Stimulated activated CD4-positive, alpha-beta T cell treated with anti-CD3 and anti-CD28 coated beads, TNF-alpha, amount 100 ng/mL, for 1 hour (primary cell): ENCODE measurements around the gene GPSM3.
A peak's percentile ranks its signal among the peaks of the same experiment; 100 is the strongest.
"Not testable (repeated sequence)": the region's sequence is repeated elsewhere in the genome, so short reads cannot be mapped to it uniquely, and the experiment has no call there.

ENCODE experiments used
- DNase-seq, 3 donors: peaks; one replicate each; pipeline ENCODE4 v3.0.0-alpha.2; 2020; ENCODE audit warnings: low read depth in 3 of 3, low spot score in 1 of 3

Gene GPSM3

DNA sequence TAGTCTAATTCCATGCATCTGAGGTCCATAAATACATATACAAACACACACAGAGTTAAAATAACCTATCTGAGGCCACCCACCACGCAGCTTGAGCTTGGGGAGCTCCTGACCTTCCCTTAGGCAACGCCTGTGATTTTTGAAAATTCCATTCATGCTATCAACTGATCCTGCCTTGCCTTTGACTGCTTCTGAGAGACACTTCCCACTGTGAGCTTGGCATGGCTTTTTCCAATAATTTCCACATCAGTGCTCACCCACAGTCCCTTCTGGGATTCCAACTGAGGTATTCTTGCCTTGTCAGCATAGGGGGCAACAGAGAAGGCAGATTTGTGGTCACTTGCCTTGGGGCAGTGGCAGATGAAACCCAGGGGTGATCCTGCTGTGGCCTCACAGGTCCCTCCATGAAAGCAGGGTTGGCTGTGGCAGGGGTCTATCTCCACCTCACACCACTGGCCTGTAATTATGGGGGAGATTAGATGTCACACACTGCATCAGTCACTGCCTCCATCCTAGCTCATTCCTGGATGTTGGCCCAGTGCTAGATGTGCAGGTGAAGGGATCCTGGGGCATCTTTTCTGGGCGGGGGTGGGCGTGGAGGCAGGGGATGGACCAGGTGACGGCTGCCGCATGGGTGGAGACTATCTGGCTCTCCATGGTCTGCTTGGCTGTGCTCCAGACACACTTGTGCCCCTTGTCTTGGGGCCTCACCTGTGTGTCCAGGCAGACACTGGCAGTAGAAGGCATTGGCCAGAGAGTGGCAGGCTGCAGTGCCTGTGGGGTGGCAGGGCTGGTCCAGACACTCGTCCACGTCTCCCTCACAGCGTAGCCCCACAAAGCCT, 11.2 kb upstream of the GPSM3 start:
- no peak for DNase-seq

- no peak for DNase-seq
Measured at GRCh38 chr6:32202186-32202585, 9.7 kb upstream of the GPSM3 start.

GRCh38 chr6:32200711-32201475, 8.4 kb upstream of the GPSM3 start:
- DNase-seq: no peak

DNA sequence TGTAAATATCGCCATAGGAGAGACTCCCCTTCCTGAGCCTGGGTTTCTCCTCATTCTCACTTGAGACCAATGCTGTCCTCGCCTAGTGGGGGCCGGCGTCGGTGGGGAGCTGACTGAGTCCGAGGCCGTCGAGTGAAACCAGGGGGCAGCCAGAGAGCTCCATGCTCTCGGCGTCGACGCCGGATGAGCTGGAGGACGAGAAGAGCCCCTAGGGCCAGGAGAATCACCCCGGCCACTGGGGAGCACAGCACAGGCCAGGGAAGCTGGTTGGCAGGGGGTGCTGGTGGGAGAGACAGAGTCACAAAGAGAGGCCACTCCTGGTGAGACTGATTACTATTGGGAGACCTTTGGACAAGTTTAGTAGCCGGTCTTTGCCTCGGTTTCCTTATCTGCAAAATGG, 6.4 kb upstream of the GPSM3 start:
- no peak for DNase-seq

DNA sequence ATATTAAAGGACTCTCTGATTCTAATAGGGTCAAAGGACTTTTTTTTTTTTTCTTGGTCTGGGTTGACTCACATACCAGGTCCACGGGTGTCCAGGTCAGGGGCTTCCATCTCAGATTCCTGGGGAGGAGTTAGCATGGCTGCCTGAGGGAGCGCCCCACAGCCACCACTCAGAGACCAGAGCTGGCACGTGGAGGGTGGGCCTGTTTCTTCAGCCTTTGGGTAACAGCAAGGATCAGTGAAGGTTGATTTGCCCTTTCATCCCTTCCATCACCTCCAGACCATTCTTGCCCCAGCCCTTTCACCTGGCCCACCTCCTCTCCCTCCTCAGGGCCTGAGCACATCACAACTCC, 5.9 kb upstream of the GPSM3 start:
- DNase-seq: no peak

DNA sequence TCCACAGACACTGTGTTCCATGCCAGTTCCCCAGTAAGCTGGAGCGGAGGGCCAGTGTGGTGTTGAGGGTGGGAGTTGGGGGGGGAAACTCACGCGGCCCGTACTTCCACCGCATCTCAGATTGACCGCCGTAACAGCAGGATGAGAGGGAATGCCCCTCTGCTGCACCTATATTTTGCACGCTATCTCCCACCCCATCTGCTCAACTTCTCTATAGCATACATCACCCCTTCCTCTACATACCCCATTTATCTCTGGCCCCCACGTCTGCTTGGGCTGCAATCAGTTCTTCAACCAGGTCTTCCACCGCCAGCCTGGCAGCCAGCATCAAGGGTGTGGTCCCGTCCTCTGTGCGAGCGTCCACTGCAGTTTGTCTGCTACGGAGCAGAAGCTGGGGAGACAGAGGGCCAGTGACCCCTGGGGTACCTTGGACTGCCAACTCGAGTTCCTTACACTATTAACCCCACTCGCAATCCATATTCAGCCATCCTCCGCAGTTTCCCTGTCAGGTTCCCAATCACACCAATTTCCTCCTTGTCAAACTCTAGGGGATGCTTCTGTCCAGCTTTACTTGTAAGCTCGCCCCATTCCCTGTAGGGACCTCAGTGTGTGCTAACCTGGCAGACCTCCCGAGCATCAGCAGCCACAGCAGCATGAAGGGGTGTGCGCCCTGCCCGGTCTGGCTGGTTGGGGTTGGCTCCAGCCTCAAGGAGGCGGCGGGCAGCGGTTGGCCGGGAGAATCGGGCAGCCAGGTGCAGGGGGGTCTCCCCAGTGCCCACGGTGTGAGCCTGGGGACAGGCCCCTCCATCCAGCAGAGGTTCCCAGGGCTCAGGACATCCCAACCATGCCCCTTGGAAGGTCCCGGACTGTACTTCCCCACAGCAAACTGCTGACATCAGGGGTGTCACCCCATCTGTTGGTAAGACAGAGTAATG, 4.5 kb upstream of the GPSM3 start:
- DNase-seq: no peak

DNA sequence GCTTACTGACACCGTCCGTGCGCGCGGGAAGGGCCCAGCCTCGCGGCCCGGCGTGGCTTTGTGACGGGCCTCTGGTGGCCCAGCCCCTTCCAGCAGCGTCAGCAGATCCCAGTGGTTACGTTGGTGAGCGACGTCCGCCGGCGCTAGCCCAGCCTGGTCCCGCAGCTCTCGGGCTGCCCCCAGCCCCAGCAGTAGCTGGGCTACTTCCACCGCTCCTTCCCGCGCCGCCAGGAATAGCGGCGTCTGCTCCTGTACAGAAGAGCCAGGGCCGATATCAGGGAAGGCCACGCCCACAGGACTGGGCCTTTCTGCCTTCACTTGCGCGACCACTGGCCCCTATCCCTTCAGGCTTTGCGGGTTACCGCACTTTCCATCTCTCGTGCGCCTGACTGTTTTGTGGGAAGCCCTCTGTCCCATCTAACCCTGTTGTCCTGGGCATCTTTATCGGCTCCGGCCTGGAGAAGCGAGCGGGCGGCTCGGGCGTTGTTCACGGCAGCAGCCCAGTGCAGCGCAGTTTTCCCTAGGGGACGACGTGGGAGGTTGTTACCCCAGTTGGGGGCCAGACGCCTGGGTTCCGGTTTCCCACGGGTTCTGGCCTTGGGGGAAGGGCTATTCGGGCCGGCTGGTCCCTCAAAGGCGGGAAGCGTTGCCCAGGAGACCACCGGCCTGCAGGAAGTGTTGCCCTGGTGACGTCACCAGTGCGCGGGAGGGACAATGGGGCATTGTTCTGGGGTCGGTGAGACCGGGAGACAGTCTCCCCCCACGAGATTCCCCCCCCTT, 3.6 kb upstream of the GPSM3 start:
- no peak for DNase-seq

- DNase-seq: peak; percentile 99 to 100 (median 100)
Measured at GRCh38 chr6:32195652-32195901, 3.1 kb upstream of the GPSM3 start.

- no peak for DNase-seq
Measured at GRCh38 chr6:32194825-32195651, 2.6 kb upstream of the GPSM3 start.

DNA sequence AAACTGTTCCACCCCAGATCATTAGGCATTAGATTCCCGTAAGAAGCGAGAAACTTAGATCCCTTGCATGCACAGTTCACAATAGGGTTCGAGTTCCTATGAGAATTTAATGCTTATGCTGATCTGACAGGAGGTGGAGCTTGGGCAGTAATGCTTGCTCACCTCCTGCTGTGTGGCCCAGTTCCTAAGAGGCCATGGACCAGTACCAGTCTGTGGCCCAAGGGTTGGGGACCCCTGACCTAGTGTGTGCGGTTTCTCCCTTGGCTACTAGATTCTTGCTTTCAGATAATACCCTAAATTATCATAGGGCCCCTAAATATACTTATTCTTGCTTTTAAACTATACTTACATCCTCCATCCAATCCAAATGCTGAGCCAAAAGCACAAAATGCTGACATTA, 1.9 kb upstream of the GPSM3 start:
- DNase-seq: no peak

GRCh38 chr6:32193096-32193495, 653 bp upstream of the GPSM3 start:
- not testable (repeated sequence) for DNase-seq

- no peak for DNase-seq
Measured at GRCh38 chr6:32191696-32192607, 491 bp downstream of the GPSM3 start.

DNA sequence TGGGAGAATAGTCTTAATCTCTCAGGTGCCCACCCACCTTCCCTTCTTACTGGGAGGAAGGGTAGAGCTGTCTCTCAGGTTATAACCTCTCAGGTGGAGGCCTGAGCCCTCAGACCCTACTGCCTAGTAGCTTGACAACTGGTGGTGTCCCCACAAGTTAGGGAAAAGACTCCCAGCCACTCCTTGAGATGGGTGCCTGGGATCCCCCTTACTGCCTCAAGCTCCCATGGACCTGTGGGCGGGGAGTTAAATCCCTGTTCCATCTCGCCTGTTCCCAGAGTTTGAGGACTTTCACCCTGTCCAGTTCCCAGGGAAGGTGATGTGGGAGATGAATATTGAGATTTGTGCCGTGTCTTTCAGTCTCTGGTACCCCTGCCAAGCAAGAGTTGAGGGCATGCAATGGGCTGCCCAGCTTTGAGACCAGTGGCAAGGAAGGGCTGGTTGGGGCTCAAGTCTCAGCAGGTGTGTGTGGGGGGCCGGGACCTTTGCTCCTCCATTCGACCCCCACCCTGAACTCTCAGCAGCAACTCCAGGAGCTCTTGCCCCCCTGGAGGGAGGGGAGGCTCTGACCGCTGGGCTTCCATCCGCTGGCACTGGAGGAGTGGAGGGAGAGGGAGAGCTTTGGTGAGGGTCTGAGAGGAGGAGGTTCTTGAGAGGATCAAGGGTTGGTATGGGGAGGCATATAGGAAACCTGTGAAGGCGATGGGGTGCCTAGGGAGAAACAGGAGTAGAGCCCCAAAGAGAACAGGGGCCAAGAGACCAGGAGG, 1.3 kb downstream of the GPSM3 start:
- DNase-seq: no peak

DNA sequence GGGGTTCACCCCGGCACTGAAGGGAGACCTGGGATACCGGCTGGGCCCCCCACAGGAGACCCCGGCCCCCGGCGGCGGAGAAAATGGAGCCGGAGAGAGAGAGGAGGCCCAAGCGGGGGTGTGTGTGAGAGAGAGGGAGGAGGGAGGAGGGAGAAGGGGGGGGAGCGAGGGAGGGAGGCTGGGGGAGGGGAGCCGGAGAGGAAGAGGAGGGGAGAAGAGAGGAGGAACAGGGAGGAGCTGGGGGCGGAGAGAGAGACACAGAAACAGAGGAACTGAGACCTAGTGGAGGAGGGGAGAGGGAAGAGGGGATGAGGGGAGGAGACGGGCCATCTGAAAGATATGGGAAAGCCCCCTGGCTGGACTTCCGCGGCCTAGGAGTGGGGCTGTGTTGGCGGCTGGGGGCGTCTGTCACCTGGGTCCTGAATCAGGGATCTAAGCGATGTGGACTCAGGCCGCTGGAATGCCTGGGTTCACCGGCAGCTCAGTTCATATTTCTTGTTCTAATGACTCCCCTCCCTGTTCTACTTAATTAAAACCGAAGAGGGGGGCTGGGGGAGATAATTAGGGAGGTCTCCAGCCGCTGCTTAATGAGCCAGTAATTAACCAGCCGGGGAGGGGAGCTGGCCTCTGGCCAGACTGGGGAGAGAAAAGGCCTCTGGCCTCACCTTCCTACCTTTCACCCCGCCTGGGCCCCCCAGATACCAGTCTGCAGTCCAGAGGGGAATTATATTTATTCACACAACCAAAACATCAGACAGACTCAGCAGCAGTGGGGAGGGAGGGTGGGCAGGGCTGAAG, 2.2 kb downstream of the GPSM3 start, which contains the start of gene PBX2:
TSS of gene PBX2 (minus strand) at position 149 of the 798 bp plus-strand sequence. CDS start 287 bp downstream, outside the sequence.
- peak; percentile 66 to 71 (median 71) for DNase-seq

- DNase-seq: no peak
Measured at GRCh38 chr6:32189742-32190053, 2.7 kb downstream of the GPSM3 start.

- DNase-seq: no peak
Measured at GRCh38 chr6:32189069-32189741, 3.2 kb downstream of the GPSM3 start.
